ENCODE results near the gene AP1S3.

Gene AP1S3

GRCh38 chr2:223787358-223787757, 50.0 kb downstream of the AP1S3 start:
- no peaks in the 10 kb centered on the region for H3K27me3 ChIP-seq
- TF ChIP-seq, protein P1, sequence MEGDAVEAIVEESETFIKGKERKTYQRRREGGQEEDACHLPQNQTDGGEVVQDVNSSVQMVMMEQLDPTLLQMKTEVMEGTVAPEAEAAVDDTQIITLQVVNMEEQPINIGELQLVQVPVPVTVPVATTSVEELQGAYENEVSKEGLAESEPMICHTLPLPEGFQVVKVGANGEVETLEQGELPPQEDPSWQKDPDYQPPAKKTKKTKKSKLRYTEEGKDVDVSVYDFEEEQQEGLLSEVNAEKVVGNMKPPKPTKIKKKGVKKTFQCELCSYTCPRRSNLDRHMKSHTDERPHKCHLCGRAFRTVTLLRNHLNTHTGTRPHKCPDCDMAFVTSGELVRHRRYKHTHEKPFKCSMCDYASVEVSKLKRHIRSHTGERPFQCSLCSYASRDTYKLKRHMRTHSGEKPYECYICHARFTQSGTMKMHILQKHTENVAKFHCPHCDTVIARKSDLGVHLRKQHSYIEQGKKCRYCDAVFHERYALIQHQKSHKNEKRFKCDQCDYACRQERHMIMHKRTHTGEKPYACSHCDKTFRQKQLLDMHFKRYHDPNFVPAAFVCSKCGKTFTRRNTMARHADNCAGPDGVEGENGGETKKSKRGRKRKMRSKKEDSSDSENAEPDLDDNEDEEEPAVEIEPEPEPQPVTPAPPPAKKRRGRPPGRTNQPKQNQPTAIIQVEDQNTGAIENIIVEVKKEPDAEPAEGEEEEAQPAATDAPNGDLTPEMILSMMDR (IDR thresholded peaks at IDR 0.05; ENCODE audit: low read depth, low read length), result no peak
- no peaks in the 10 kb centered on the region for H3K36me3 ChIP-seq
- no peaks in the 10 kb centered on the region for H3K4me1 ChIP-seq
- H3K4me3 ChIP-seq (ENCODE audit: low read depth, low read length), result no peak overlapping the region
- no peaks in the 10 kb centered on the region for H3K9me3 ChIP-seq
- no peak for DNase-seq

GRCh38 chr2:223786943-223787342, 50.4 kb downstream of the AP1S3 start:
- TF ChIP-seq, protein P1 (IDR thresholded peaks at IDR 0.05; ENCODE audit: low read depth, low read length), result no peak
- no peaks in the 10 kb centered on the region for H3K4me1 ChIP-seq
- DNase-seq, result no peak
- H3K27me3 ChIP-seq, result no peaks in the 10 kb centered on the region
- H3K36me3 ChIP-seq, result no peaks in the 10 kb centered on the region
- no peak overlapping the region for H3K4me3 ChIP-seq (ENCODE audit: low read depth, low read length)
- no peaks in the 10 kb centered on the region for H3K9me3 ChIP-seq

GRCh38 chr2:223786236-223786635, 51.1 kb downstream of the AP1S3 start:
- H3K27me3 ChIP-seq, result no peaks in the 10 kb centered on the region
- H3K4me1 ChIP-seq, result no peaks in the 10 kb centered on the region
- no peaks in the 10 kb centered on the region for H3K9me3 ChIP-seq
- H3K36me3 ChIP-seq, result no peaks in the 10 kb centered on the region
- TF ChIP-seq, protein P1 (IDR thresholded peaks at IDR 0.05; ENCODE audit: low read depth, low read length), result no peak
- no peak overlapping the region for H3K4me3 ChIP-seq (ENCODE audit: low read depth, low read length)
- no peak for DNase-seq

DNA sequence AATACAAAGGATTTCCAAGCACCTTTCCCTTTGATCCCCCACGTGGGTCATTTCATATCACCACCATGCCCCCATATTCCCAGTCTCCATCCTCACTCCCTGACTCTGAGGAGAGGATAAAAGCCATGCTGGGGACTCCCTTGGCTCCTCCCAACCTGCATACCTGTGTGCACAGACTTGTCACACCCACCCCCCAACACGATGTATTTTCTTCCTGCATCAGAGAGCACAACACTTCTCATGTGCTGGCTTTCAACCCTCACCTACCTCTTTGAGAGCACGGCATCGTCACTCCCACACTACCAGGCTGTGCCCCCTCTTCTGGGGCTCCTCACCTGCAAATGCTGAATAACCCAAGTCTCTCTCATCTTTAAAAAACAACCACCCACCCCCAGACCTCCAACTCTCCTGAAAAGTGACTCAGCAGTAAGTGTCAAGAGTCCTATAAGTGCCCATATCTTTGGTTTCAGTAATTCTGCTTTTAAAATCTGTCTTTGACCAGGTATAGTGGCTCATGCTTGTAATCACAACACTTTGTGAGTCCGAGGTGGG, 53.1 kb downstream of the AP1S3 start:
- no peaks in the 10 kb centered on the region for H3K27me3 ChIP-seq
- no peak for DNase-seq
- TF ChIP-seq, protein P1 (IDR thresholded peaks at IDR 0.05; ENCODE audit: low read depth, low read length), result no peak
- no peak overlapping the region for H3K4me3 ChIP-seq (ENCODE audit: low read depth, low read length)
- H3K4me1 ChIP-seq, result no peaks in the 10 kb centered on the region
- no peaks in the 10 kb centered on the region for H3K36me3 ChIP-seq
- no peaks in the 10 kb centered on the region for H3K9me3 ChIP-seq

DNA sequence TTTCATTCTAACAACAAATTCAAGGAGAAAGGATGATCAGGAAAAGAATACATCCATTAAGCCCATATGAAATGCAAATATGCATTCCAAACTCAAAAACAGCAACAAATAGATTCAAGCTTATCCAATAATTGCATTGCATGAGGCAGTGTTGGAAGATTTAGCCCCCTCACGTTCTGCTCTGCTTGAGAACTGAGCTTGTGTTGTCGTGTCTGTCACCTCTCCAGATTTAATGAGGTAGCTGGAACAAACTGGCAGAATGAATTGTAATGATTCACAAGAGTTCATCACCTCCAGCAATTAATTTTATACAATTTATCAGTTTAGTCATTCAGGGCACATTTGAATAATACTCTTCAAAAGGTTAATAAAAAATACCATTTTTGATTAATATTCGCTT, 54.8 kb downstream of the AP1S3 start:
- no peaks in the 10 kb centered on the region for H3K4me1 ChIP-seq
- no peaks in the 10 kb centered on the region for H3K9me3 ChIP-seq
- no peaks in the 10 kb centered on the region for H3K27me3 ChIP-seq
- no peak for DNase-seq
- H3K4me3 ChIP-seq (ENCODE audit: low read depth, low read length), result no peak overlapping the region
- TF ChIP-seq, protein P1 (IDR thresholded peaks at IDR 0.05; ENCODE audit: low read depth, low read length), result no peak
- H3K36me3 ChIP-seq, result no peaks in the 10 kb centered on the region

- Histone ChIP-seq H3K27me3 (no peaks in the 10 kb centered on the region), H3K9me3 (no peaks in the 10 kb centered on the region), H3K36me3 (no peaks in the 10 kb centered on the region), H3K4me3 (ENCODE audit: low read depth, low read length) (no peak overlapping the region), H3K4me1 (no peaks in the 10 kb centered on the region)
- TF ChIP-seq, protein P1 (IDR thresholded peaks at IDR 0.05; ENCODE audit: low read depth, low read length), result no peak
- DNase-seq, result no peak
Measured at GRCh38 chr2:223781560-223781959, 55.8 kb downstream of the AP1S3 start.
